ENCODE results near the gene CHCHD3.

- no peak for TF ChIP-seq EZH2phosphoT487 (IDR thresholded peaks at IDR 0.05; ENCODE audit: borderline replicate concordance, low read depth, low read length)
- TF ChIP-seq, protein P1, sequence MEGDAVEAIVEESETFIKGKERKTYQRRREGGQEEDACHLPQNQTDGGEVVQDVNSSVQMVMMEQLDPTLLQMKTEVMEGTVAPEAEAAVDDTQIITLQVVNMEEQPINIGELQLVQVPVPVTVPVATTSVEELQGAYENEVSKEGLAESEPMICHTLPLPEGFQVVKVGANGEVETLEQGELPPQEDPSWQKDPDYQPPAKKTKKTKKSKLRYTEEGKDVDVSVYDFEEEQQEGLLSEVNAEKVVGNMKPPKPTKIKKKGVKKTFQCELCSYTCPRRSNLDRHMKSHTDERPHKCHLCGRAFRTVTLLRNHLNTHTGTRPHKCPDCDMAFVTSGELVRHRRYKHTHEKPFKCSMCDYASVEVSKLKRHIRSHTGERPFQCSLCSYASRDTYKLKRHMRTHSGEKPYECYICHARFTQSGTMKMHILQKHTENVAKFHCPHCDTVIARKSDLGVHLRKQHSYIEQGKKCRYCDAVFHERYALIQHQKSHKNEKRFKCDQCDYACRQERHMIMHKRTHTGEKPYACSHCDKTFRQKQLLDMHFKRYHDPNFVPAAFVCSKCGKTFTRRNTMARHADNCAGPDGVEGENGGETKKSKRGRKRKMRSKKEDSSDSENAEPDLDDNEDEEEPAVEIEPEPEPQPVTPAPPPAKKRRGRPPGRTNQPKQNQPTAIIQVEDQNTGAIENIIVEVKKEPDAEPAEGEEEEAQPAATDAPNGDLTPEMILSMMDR (conservative IDR thresholded peaks at IDR 0.05; ENCODE audit: low read length) = no peak
Observed at GRCh38 chr7:133126422-133126821, 44.5 kb upstream of the CHCHD3 start.
